Natural killer cell (primary cell): Measurements from ENCODE around the gene ATF6. TPM values are rescaled to one million over a fixed set of nuclear protein-coding genes. Genes with fewer than 3 reads are reported as not detected.
"Not testable (repeated sequence)": the region's sequence is repeated elsewhere in the genome, so short reads cannot be mapped to it uniquely, and the experiment has no call there.

Experiments
- ATAC-seq, 3 donors: fragments of 150-1000 bp in 2 of 3; fragments of 200-7000 bp in 1 of 3; cut with Tn5 transposase; 1 replicate in 1 of 3; 2 replicates in 2 of 3; pipeline ENCODE4 v1.10.0; 2021; ENCODE audit warnings: mild to moderate bottlenecking in 2 of 3, moderate library complexity in 2 of 3
- DNase-seq, 2 donors: peaks; one replicate each; pipeline versions ENCODE4 v3.0.0 to v3.0.0-alpha.2; 2013 to 2021; ENCODE audit warnings: mixed read lengths in 1 of 2
- H3K27ac ChIP-seq: one replicate; pipeline ENCODE4 v1.5.1; 2013; ENCODE audit warnings: mild to moderate bottlenecking, low read length
- H3K27me3 ChIP-seq: one replicate; pipeline ENCODE4 v1.6.1; 2013; ENCODE audit warnings: low read length; ENCODE audit not compliant: control insufficient read depth, insufficient read depth
- H3K36me3 ChIP-seq: one replicate; pipeline ENCODE4 v1.6.1; 2013; ENCODE audit warnings: low read length; ENCODE audit not compliant: control insufficient read depth, insufficient read depth
- H3K4me1 ChIP-seq: one replicate; pipeline ENCODE4 v1.6.1; 2013; ENCODE audit warnings: low read length; ENCODE audit not compliant: control insufficient read depth, insufficient read depth
- H3K4me3 ChIP-seq: one replicate; pipeline ENCODE4 v1.5.1; 2013; ENCODE audit warnings: low read length
- H3K9me3 ChIP-seq: one replicate; pipeline ENCODE4 v1.6.1; 2013; ENCODE audit warnings: low read length; ENCODE audit not compliant: control insufficient read depth, insufficient read depth
- H3K27ac Mint-ChIP-seq, 2 donors: one replicate each; pipeline ENCODE4 v1.8.0; 2022; ENCODE audit warnings: mild to moderate bottlenecking in 2 of 2, mixed read lengths in 2 of 2, moderate library complexity in 1 of 2
- H3K27me3 Mint-ChIP-seq, 2 donors: one replicate each; pipeline ENCODE4 v1.8.0; 2022; ENCODE audit warnings: low read depth in 2 of 2, mixed read lengths in 2 of 2
- H3K36me3 Mint-ChIP-seq: one replicate; pipeline ENCODE4 v1.8.0; 2022; ENCODE audit warnings: mixed read lengths
- H3K4me1 Mint-ChIP-seq, 2 donors: one replicate each; pipeline ENCODE4 v1.8.0; 2022; ENCODE audit warnings: mixed read lengths in 2 of 2
- H3K4me3 Mint-ChIP-seq: one replicate; pipeline ENCODE4 v1.8.0; 2022; ENCODE audit warnings: mild to moderate bottlenecking, moderate library complexity, mixed read lengths
- H3K9me3 Mint-ChIP-seq, 2 donors: one replicate each; pipeline ENCODE4 v1.8.0; 2022; ENCODE audit warnings: mixed read lengths in 2 of 2
- WGBS: methylation state at CpG from one replicate; pipeline ENCODE4 v1.1.7; 2013; ENCODE audit warnings: missing lambda C conversion rate; ENCODE audit not compliant: insufficient coverage; 5-methylcytosine and 5-hydroxymethylcytosine counted together
- intact Hi-C: fragments of 100-400 bp; cut with micrococcal nuclease; formaldehyde crosslinking; loops from one replicate; pipeline ENCODE4 v1.14.2; 2022
- total RNA-seq, 4 donors: library from RNA; stranded (reverse); fragments of 120-200 nt in 1 of 4; gene quantifications; one replicate each; pipeline versions ENCODE4 v1.2.3 to v1.2.4, GENCODE V29; 2013 to 2022
- TF ChIP-seq, protein P1 (sequence below): fragments of 200-600 bp; IDR thresholded peaks from one replicate; pipeline ENCODE4 v1.8.0; 2022; ENCODE audit warnings: antibody characterized with exemption

Gene ATF6
- total RNA-seq, 3 donors from 2014 or later (not counting 1 experiment from before 2014, with no cell fraction given) = 16.8 to 25.0 (median 21.8) TPM

- Mint-ChIP-seq H3K4me3 (no peak overlapping the region), H3K9me3 (no peaks in the 10 kb centered on the region), H3K27ac (no peak overlapping the region), H3K27me3 (no peaks in the 10 kb centered on the region), H3K4me1 (peaks cover 28 to 30% of the 10 kb centered on the region in 2 donors), H3K36me3 (no peaks in the 10 kb centered on the region)
- Histone ChIP-seq H3K27me3 (no peaks in the 10 kb centered on the region), H3K4me1 (peaks cover 21% of the 10 kb centered on the region), H3K4me3 (no peak overlapping the region), H3K27ac (no peak overlapping the region), H3K9me3 (no peaks in the 10 kb centered on the region), H3K36me3 (no peaks in the 10 kb centered on the region)
- intact Hi-C loops = no loop called here
- TF ChIP-seq, protein P1, sequence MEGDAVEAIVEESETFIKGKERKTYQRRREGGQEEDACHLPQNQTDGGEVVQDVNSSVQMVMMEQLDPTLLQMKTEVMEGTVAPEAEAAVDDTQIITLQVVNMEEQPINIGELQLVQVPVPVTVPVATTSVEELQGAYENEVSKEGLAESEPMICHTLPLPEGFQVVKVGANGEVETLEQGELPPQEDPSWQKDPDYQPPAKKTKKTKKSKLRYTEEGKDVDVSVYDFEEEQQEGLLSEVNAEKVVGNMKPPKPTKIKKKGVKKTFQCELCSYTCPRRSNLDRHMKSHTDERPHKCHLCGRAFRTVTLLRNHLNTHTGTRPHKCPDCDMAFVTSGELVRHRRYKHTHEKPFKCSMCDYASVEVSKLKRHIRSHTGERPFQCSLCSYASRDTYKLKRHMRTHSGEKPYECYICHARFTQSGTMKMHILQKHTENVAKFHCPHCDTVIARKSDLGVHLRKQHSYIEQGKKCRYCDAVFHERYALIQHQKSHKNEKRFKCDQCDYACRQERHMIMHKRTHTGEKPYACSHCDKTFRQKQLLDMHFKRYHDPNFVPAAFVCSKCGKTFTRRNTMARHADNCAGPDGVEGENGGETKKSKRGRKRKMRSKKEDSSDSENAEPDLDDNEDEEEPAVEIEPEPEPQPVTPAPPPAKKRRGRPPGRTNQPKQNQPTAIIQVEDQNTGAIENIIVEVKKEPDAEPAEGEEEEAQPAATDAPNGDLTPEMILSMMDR = no peak
- no peak for ATAC-seq
- no peak for DNase-seq
Measured at GRCh38 chr1:161768986-161769672, 3.0 kb downstream of the ATF6 start.

DNA sequence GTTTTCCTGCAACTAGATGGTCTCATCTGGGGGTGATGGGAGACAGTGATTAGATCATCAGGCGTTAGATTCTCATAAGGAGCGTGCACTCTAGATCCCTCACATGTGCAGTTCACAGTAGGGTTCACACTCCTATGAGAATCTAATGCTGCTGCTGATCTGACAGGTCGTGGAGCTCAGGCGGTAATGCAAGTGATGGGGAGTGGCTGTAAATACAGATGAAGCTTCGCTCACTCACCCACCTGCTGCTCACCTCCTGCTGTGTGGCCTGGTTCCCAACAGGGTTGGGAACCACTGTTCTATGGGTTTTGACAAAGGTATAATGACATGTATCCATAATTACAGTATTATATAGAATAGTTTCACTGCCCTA is 3.5 kb downstream of the ATF6 start:
- H3K36me3 Mint-ChIP-seq = not testable (repeated sequence)
- peaks cover 21% of the 10 kb centered on the region for H3K4me1 ChIP-seq

DNA sequence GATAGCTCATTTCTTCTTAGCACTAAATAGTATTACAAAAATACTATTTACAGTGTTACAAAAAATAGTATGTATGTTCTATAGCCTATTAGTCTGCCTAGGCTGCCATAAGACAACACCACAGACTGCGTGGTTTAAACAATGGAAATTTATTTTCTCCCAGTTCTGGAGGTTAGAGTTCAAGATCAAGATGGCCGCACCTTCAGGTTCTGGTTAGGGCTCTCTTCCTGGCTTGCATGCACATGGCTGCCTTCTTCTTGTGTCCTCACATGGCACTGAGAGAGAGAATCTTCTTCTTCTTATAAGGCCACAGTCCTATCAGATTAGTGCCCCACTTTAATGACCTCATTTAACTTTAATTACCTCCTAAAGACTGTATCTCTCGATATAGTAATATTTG is 4.1 kb downstream of the ATF6 start:
- 91% methylated on average over 2 of the region's 3 CpGs for WGBS
- no peaks in the 10 kb centered on the region for H3K27me3 Mint-ChIP-seq
- Histone ChIP-seq H3K4me1 (peaks cover 16% of the 10 kb centered on the region), H3K36me3 (peaks cover 2% of the 10 kb centered on the region), H3K4me3 (no peak overlapping the region), H3K9me3 (no peaks in the 10 kb centered on the region), H3K27me3 (no peaks in the 10 kb centered on the region), H3K27ac (no peak overlapping the region)
- no peak overlapping the region for H3K4me3 Mint-ChIP-seq
- H3K9me3 Mint-ChIP-seq = no peaks in the 10 kb centered on the region
- TF ChIP-seq, protein P1 = no peak
- H3K36me3 Mint-ChIP-seq = no peaks in the 10 kb centered on the region
- peaks cover 27% of the 10 kb centered on the region in 2 donors for H3K4me1 Mint-ChIP-seq
- ATAC-seq (no peak), DNase-seq (no peak)
- no peak overlapping the region for H3K27ac Mint-ChIP-seq
- intact Hi-C loops = no loop called here

More for the DNA sequence above, 3.5 kb downstream of the ATF6 start:
- H3K4me3 ChIP-seq, H3K27me3 ChIP-seq, DNase-seq, H3K27ac ChIP-seq, H3K4me3 Mint-ChIP-seq, H3K9me3 ChIP-seq, H3K36me3 ChIP-seq, H3K27me3 Mint-ChIP-seq, intact Hi-C loops, ATAC-seq, H3K27ac Mint-ChIP-seq, H3K9me3 Mint-ChIP-seq: not testable (repeated sequence)
- peaks cover 28 to 30% of the 10 kb centered on the region in 2 donors for H3K4me1 Mint-ChIP-seq
- 95% methylated on average over 5 of the region's 5 CpGs for WGBS

DNA sequence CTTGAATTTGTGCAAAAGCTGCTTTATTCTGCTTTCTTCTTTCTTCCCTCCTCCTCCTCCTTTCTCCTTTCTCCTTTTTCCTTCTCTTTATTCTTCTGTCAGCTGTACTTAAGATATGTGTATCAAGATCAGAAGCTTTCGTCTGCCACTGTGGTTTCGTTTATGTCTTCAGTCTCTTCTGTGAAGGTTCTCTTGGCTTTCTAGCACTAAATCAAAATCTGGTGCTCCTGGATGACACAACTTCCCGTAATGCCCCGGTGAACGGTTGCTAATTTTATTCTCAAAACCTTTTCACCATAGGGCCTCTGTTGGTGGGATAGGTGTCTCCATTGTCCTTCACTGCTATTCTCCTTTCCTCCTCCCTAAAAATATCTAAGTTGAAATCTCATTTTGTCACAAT is 5.0 kb downstream of the ATF6 start:
- H3K9me3 Mint-ChIP-seq = no peaks in the 10 kb centered on the region
- WGBS = 11% methylated on average over 3 of the region's 5 CpGs
- H3K27ac Mint-ChIP-seq = no peak overlapping the region
- Histone ChIP-seq H3K36me3 (peaks cover 2% of the 10 kb centered on the region), H3K4me3 (no peak overlapping the region), H3K9me3 (no peaks in the 10 kb centered on the region), H3K27me3 (no peaks in the 10 kb centered on the region), H3K4me1 (peaks cover 16% of the 10 kb centered on the region), H3K27ac (no peak overlapping the region)
- ATAC-seq (no peak), DNase-seq (peak in 1 of 2 donors; percentile 36)
- intact Hi-C loops = no loop called here
- H3K4me1 Mint-ChIP-seq = peaks cover 23 to 24% of the 10 kb centered on the region in 2 donors
- no peak overlapping the region for H3K4me3 Mint-ChIP-seq
- H3K36me3 Mint-ChIP-seq = no peaks in the 10 kb centered on the region
- no peaks in the 10 kb centered on the region for H3K27me3 Mint-ChIP-seq
- TF ChIP-seq, protein P1 = no peak
